Esophagus squamous epithelium (tissue), 4 donors: Measurements from ENCODE around the gene NHEJ1.

Experiments used
- CTCF ChIP-seq, 6 experiments: fragments of 450-650 bp in 4 of 6; fragments of 200-600 bp in 2 of 6; sonication (generic) in 2 of 6; IDR thresholded peaks; one replicate each; pipeline ENCODE4 v1.5.1; 2016 to 2019; ENCODE audit warnings: antibody characterized with exemption in 6 of 6, mild to moderate bottlenecking in 4 of 6, moderate library complexity in 4 of 6
- POLR2A ChIP-seq, 4 donors: fragments of 450-650 bp; IDR thresholded peaks; one replicate each; pipeline ENCODE4 v1.6.1; 2017; ENCODE audit warnings: antibody characterized with exemption in 4 of 4, mild to moderate bottlenecking in 4 of 4, moderate library complexity in 3 of 4

DNA sequence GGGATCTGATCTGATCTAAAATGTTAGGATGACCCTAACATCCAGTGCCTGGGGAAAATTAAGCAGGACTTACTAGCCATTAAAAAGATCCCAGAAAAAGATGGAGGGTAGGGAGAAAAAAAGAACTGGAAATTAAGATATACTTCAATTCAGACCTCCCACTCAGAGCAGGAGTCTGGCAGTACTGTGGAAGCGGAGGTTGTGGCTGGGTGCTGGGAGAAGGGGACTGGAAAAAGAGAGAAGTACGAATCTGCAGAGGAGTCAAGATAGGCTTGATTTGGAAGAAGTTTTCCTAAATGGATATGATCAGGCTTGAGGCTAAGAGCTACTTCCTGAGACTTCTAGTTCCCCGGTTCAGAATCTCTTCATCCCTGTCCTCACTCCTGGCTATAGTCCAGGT is 66.4 kb downstream of the NHEJ1 start:
- TF ChIP-seq CTCF (IDR thresholded peaks at IDR 0.05): no peak
- no peak for TF ChIP-seq POLR2A (IDR thresholded peaks at IDR 0.05)
